ENCODE data around the gene ACBD4. TPM values are rescaled to one million over a fixed set of nuclear protein-coding genes. Genes with fewer than 3 reads are reported as not detected.

Gene ACBD4
- total and polyA plus RNA-seq, 2 donors from 2014 or later, result 19.2 to 46.3 TPM

GRCh38 chr17:45184144-45184543 lies 48.7 kb downstream of the ACBD4 start:
- Histone ChIP-seq H3K4me1 (ENCODE audit: control insufficient read depth in 2 of 3, insufficient read depth in 2 of 3, low read depth in 1 of 3, low read length in 3 of 3) (no peaks in the 10 kb centered on the region), H3K36me3 (ENCODE audit: control insufficient read depth in 2 of 3, insufficient read depth in 3 of 3, low read length in 3 of 3) (no peaks in the 10 kb centered on the region), H3K27ac (ENCODE audit: low read depth in 2 of 2, low read length in 2 of 2) (no peak overlapping the region), H3K9ac (ENCODE audit: low read length in 3 of 3) (no peak overlapping the region), H3K9me3 (ENCODE audit: control insufficient read depth in 2 of 3, insufficient read depth in 1 of 3, low read length in 3 of 3) (no peaks in the 10 kb centered on the region), H3K27me3 (ENCODE audit: control insufficient read depth, insufficient read depth, low read length) (no peaks in the 10 kb centered on the region), H3K4me3 (ENCODE audit: low read length in 3 of 3) (no peak overlapping the region)
- intact Hi-C loops (cut with DNase I), result no loop called here
- FAIRE-seq (no peak), DNase-seq (no peak)
- TF ChIP-seq CTCF (IDR thresholded peaks at IDR 0.05; ENCODE audit: borderline replicate concordance, extremely low read depth, insufficient read depth), result no peak

DNA sequence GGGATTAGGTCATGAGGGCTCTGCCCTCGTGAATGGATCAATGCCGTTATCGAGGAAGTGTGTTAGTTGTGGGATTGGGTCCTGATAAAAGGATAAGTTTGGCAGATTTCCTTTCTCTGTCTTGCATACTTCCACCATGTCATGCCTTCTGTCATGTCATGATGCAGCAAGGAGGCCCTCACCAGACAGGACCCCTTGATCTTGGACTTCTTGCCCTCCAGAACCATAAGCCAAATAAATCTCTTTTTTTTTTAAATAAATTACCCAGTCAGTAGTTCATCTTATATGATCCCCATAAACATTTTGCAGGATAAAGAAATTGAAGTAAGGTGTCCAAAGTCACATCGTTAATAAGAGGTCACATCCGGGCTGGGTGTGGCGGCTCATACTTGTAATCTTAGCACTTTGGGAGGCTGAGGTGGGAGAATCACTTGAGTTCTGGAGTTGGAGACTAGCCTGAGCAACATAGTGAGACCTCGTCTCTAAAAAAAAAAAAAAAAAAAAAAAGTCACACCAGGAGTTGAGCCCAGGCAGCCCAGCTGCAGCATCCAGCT lies 51.4 kb downstream of the ACBD4 start:
- intact Hi-C loops (cut with DNase I), result no loop called here
- no peaks in the 10 kb centered on the region for H3K27me3 ChIP-seq (ENCODE audit: control insufficient read depth, insufficient read depth, low read length)
- TF ChIP-seq CTCF (IDR thresholded peaks at IDR 0.05; ENCODE audit: borderline replicate concordance, extremely low read depth, insufficient read depth), result no peak

GRCh38 chr17:45189009-45189408 lies 53.5 kb downstream of the ACBD4 start:
- FAIRE-seq, result no peak
- Histone ChIP-seq H3K4me1 (ENCODE audit: control insufficient read depth in 2 of 3, insufficient read depth in 2 of 3, low read depth in 1 of 3, low read length in 3 of 3) (peaks cover 5 to 9% (median 8%) of the 10 kb centered on the region in 3 donors), H3K27me3 (ENCODE audit: control insufficient read depth, insufficient read depth, low read length) (no peaks in the 10 kb centered on the region), H3K9ac (ENCODE audit: low read length in 3 of 3) (no peak overlapping the region), H3K4me3 (ENCODE audit: low read length in 3 of 3) (no peak overlapping the region), H3K27ac (ENCODE audit: low read depth in 2 of 2, low read length in 2 of 2) (no peak overlapping the region), H3K9me3 (ENCODE audit: control insufficient read depth in 2 of 3, insufficient read depth in 1 of 3, low read length in 3 of 3) (no peaks in the 10 kb centered on the region), H3K36me3 (ENCODE audit: control insufficient read depth in 2 of 3, insufficient read depth in 3 of 3, low read length in 3 of 3) (no peaks in the 10 kb centered on the region)
- no peak for TF ChIP-seq CTCF (IDR thresholded peaks at IDR 0.05; ENCODE audit: borderline replicate concordance, extremely low read depth, insufficient read depth)
- DNase-seq, result no peak
- intact Hi-C loops (cut with DNase I), result no loop called here

More for the DNA sequence above, 51.4 kb downstream of the ACBD4 start:
- peaks cover 5 to 9% (median 8%) of the 10 kb centered on the region in 3 donors for H3K4me1 ChIP-seq (ENCODE audit: control insufficient read depth in 2 of 3, insufficient read depth in 2 of 3, low read depth in 1 of 3, low read length in 3 of 3)
- H3K4me3 ChIP-seq (ENCODE audit: low read length in 3 of 3), result no peak overlapping the region
- DNase-seq (no peak), FAIRE-seq (no peak)
- H3K27ac ChIP-seq (ENCODE audit: low read depth in 2 of 2, low read length in 2 of 2), result no peak overlapping the region
- H3K9me3 ChIP-seq (ENCODE audit: control insufficient read depth in 2 of 3, insufficient read depth in 1 of 3, low read length in 3 of 3), result no peaks in the 10 kb centered on the region
- H3K9ac ChIP-seq (ENCODE audit: low read length in 3 of 3), result no peak overlapping the region
- no peaks in the 10 kb centered on the region for H3K36me3 ChIP-seq (ENCODE audit: control insufficient read depth in 2 of 3, insufficient read depth in 3 of 3, low read length in 3 of 3)
